GM21390 (cell line): ENCODE data around the gene SHISA2.

Source experiments
- ATAC-seq: cut with Tn5 transposase; IDR thresholded peaks from one replicate; pipeline ENCODE4 v1.9.1; 2021; ENCODE audit not compliant: unreplicated experiment

Gene SHISA2

DNA sequence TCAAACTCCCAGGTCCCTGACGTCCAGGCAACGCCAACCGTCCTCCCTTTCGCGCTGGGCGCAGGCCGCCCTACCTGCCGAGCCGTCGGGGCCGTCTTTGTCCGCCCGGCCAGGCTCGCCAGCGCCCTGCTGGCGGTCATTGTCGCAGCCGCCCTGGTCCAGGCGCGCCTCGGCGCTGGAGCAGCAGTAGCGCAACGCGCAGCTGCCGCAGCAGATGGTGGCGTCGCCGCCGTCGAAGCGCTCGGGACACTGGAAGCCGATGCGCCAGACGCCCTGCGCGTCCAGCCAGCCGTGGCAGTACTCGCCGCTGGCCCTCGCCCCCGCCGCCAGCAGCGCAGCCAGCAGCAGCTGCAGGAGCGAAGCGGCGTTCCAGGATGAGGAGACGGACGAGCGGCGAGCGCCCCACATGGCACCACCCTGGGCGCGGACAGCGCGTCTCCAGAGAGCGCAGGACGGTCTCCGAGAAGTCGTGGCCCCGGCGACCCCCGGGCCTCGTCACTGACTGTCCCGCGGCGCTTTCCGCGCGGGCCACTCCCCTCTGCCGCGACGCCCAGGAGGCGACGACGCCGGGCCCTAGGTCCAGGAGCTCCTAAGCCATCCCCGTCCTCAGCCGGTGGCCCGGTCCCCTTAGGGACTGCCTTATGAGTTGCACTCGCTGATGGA, 1.1 kb downstream of the SHISA2 start:
- ATAC-seq = no peak

DNA sequence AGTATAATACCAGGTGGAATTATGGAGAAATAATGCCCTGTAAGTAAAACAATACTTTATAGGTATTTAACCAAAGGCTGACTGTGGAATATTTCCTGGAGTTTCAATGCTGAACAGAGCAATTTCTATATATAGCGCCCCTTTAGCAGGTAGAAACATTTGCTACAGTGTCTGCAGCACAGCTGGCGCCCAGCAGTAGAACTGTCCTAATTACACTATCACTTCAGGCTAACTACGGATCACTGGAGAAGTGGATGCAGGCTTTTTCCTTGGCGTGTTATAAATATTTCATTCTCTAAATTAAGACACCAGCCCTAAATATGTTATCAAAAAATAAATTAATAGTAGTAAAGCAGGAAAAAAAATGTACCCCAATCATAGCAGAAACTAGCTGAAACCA, 3.1 kb downstream of the SHISA2 start:
- ATAC-seq = no peak

DNA sequence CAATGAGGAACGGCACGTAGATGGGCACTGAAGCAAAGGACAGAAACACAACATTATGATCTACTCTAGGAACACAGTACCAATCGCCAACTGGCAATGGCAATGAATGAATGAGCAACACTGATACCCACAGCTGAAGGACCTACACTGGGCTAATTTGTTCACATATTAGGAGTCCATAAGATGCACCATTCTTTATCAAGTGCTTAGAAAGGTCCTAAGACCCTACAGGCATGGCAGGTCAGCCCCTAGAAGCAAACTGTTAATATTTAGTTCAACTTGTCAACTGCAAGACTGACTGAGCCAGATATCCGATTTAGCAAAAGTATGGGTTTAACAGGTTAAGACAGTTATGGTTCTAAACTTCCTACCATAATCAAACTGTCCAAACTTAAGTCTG, 4.8 kb downstream of the SHISA2 start:
- no peak for ATAC-seq

DNA sequence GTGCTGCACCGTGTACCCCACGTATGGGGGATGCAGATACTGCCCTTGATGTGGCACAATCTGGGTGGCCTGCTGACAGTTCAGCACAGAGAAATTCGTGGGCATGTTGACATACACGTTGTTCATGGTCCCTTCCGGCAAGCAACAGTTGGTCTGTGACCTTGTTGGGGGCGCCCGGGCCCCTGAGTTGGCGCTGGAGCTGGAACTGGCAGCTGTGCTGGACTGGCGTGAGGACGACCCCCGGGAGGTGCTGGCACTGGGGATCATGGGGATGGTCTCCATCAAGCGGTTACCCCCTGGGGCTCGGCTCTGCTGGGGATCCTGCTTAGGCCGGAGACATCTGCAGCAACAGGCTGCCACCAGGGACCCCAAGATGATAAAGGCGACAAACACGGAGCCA, 5.2 kb downstream of the SHISA2 start:
- no peak for ATAC-seq

DNA sequence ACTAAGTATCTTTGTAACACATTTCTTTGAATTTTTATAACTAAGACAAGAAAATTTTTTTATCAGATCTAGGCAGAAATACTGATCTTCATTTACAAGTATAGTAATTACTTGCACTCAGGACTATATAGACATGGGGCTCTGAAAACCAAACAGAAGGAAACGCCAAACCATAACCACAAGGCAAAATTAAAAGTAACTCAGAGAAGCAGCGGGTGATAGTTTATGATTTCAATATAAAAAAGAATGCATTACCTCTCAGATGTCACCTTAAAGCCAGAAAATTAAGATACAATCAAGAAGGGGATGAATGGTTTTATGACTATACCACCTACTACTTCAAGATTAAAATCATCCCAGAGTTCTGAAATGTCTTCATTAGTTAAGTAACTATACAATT, 6.7 kb downstream of the SHISA2 start:
- no peak for ATAC-seq

DNA sequence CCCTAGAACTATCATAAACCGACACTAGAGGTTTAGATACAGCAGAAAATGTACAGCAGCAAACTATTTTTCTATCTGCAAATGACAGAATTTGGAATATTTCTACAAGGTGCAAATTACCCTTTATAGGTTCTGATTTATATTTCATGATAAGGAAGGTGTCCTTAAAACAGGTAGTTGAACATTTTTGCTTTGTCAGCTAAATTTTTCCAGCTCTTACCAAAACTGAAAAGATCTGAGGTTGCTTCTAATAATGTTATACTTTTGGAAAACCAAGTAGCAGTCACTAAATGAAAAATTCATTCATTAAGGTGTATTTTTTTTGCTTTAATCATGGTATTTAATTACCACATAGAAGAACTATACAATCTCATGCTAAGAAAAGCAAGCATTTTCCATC, 9.0 kb downstream of the SHISA2 start:
- ATAC-seq = no peak

DNA sequence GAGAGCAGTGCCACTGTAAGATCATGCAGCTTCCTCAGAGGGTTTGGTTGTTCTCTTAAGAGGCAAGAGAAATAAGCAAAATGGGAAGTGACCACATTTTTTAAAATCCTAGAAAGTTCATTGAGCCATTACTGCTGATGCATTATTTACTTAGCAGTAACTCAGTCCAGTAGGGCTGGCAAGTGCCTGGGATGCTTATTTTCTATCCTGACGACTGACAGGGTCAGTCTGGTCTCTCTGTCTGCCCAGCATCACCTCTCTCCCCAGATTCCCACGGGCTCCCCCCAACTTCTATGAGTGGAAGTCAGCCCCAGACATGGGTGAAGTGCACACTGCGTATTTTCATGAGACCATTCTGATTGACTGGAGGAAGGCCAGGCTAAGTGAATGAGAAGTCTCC, 10.4 kb downstream of the SHISA2 start:
- no peak for ATAC-seq

DNA sequence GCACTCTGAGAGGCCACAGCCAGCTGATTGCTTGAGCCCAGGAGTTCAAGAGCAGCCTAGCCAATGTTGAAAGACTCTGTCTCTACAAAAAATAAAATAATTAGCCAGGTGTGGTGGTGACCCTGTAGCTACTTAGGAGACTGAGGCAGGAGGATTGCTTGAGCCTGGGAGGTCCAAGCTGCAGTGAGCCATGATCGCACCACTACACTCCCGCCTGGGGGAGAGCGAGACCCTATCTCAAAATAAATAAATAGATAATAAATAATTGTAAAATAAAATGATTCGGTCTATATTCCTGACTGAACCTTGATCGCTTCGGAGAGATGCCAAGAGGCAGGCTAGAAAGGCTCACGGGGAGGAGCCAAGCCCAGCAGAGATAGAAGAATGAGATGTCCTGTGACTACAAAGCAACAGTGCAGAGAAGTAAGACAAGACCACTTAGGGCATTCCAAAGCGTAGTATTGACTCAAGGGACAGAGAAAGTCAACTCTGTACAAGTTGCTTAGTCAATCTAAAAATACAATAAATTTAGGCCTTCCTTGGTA, 12.8 kb downstream of the SHISA2 start:
- ATAC-seq = no peak

DNA sequence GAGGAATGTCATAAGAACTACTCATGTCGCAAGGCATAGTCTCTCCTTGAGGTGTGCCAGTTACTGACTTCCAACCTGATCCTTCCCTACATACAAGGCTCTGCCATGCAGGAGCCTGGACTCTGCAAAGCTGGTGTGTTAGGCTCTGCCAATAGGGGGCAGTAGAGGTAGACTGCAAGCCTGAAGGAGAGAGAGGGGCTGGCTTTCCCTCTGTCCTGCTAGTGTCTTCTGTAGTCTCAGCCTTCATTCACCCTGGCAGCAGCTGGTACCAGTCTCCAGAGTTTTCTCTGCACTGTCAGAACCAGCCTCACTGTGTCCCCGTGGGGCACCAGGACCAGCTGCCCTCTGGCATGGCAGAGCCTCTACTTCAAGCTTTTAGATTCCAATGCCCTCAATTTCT, 14.5 kb downstream of the SHISA2 start:
- no peak for ATAC-seq

DNA sequence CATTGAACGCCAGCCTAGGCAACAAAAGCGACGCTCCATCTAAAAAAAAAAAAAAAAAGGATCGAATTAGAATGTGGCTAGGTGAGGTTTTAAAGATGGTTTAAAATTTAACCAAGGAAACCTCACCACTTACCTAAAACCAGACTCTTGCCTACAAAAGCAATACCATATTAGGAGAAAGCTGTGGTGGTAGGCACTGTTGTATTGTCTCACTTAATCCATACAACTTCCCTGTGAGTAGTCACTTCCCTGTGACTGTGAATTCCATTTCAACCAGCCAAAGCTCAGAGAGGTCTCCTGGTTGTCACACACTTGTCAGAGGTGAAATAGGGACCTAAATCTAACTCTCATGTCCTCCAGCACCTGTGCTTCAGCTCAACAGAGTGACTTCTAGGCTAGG, 15.4 kb downstream of the SHISA2 start:
- ATAC-seq = no peak

DNA sequence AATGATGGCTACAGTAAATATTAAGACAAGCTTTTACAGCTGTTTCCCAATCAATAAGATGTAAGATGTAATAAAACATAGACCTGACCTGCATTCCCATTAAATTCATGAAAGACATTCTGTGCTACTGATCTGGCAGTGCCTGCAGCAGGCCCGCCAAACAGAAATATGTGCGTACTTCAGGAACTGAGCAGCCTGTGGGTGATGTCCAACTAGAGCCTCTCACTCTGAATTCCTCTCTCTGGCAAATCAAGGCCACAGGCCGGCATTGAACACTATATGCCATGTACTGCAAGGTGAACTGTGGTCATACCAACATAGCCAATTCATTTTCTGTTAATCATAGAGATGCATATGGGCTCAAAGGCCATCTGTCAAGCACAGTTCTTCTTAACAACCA, 17.8 kb downstream of the SHISA2 start:
- no peak for ATAC-seq

DNA sequence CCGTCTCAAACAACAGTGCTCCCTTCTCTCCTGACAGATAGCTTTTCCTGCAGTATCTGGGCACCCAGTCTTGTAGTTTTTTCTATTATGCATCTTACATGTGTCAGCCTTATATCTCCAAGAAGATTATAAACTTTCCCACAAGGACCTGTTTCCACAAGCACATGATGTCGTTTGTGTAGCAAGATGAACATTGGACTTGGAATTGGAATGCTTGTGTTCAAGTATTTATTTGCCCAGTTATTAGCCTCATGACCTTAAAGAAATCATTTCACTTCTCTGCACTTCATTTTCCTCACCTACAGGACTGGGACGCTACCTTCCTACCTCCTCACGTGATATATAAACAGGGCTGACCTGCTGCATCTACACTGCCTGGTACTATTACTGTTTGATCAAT, 21.5 kb downstream of the SHISA2 start:
- no peak for ATAC-seq

DNA sequence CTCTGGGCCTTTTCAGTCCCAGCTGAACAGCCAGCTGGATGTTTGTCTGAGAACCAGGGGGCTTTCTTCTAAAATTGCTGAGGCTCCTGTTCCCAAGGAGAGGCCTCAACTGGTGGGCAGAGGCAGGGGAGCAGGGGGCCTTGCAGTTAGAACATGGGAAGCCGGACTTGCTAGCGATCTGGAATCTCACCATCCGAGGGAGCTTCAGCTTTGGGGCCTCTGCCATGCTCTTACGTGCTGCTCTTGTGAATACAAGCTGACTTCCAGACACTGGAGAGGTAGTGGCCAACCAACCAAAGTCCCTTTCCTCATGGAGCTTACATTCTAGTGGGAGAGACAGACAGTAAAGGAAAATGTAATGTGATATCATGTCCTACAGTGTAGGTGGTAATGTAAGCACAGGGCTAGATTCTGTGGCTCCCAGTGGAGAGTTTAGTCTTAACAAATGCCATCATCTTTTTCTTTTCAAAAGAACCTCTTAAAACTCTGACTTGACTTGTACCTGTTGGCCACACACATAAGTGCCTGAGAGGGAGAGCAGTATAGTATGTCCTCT, 22.2 kb downstream of the SHISA2 start:
- no peak for ATAC-seq

DNA sequence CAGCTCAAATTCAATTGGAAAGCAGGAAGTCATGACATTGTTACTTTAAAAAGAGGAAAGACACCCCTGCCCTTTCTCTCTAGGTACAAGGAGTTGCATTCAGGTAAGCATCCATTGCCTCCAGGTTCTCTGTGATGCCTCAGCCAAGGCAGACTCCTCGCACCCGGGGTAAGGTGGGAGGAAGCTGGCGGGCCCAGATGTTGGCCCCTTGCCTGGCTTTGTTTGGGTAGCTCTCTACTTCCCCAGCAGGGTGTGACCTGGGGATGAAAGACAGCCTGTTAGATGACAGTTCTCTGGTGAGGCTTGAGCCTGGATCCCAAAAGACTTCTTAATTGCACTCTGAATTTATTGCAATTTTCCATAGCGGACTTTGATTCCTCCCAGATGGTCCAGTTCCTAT, 25.6 kb downstream of the SHISA2 start:
- no peak for ATAC-seq

DNA sequence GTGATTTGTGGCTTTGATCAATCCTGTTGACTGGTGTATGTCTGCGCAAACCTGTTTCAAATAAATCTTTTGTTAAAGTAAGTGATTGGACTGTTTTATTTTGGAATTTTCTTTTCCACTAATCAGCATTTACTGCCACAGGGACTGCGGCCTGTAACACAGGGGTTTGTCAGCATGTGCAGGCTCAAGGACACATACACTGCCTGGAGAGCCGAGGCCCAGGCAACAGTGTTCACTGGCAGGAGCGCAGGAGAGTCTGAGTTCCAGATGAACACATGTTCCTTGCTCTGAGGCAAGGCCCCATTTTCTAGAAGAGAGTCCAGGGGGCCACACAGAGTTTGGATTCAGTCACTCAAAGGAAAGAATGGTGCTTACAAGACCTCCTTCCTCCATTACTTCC, 26.0 kb downstream of the SHISA2 start:
- no peak for ATAC-seq

DNA sequence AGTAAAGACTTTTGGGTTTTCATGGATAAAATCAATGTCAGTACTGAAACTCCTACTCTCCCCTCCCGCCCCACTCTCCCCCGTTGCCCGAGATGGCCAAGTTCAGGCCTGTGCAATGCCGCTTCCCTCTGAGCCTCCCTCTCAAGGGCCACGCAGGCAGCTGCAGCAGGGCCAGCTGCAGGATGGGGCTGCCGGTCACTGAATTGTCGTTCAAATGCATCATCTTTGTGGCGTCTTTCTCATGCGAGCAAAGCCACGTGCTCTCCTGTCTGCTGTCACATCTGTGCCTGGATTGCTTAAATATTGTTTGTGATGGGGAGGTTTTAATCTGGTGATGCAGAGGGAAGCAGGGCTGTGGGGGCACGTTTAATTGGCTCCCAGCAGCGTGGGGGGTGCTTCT, 26.6 kb downstream of the SHISA2 start:
- ATAC-seq = no peak

DNA sequence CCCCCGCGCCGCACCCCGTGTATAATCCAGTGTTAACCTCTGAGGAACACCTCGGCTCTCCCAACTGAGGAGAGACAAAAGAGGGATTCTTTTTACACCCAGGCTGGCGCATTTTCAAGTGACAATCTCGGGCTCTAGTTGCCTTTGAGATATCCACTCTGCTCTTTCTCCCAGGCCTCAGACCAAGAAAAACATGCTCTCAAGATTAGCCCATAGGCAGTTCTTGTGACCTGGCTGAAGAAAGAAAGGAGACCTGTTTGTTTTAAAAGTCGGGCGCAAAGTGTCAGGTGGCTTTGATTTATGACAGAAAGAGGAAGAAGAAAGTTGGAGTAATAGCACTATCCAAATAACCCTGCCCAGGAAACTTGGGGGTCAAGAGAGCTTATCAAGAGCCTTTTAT, 27.3 kb downstream of the SHISA2 start:
- no peak for ATAC-seq

DNA sequence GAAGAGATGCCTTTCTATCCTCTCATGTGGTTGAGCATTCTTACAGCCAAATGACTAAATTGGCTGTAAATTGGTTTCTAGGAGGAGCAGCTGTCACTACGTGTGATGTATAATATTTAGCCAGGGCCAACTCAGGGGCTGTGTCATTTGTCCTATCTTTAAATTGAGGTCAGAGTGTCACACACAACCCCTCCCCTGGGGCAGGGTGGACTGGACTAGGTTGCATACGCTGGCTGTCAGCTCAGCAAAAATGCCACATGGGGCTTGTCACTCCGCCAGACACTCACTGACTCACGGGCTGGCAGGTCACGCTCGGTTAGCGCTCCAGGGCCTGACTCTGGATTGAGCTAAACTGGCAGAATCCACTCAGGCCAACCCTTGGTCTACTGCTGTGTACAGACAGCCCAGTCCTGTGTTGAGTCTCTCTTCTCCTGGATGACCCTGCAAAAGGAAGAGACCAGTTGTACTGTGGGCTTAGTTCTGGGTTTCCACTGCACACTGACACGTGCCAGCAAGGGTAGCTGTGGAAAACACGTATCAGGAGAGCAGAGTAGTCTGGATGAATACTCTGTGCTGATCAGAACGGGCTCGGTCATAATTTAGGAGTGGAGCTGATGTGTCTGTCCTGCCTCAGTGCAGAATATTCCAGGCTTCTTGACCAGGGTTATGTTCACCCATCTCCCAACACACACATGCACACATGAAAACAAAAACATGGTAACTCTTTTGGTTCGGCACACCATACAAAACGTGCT, 29.1 kb downstream of the SHISA2 start:
- ATAC-seq = no peak

DNA sequence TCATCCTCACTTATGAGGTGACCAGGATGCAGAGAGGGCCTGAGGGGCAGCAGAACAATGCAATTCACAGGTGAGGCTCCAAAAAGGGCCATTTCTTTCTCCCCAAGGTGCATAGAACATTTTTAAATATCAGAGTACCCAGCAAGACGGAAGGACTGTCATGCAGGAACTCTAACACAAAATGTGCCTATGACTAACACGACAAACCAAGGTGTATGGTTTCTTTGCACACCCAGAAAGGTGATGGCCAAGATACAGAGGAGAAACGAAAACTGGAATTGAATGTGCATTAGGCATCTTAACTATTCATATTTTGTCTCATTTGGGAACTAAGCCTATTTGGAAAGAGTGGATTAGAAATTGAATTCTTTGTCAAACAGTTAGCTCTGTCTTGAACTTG, 29.9 kb downstream of the SHISA2 start:
- no peak for ATAC-seq

DNA sequence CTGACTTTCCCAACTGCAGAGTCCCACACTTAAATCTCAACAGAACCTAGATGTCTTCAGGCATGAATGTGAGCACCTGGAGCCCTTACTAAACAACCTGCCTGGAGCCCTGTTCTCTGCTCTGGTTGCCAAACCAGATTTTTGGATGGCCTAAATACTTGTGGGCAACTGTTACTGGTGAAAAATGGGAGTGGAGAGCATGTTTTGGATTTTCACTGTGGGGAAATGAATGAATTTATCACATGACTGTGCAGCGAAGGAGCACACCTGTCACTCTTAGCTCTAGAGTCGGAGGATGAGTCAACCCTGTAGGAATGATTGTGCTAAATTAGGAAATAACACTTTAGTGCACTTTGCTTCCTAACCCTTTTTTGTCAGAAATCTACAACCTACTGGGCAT, 30.3 kb downstream of the SHISA2 start:
- no peak for ATAC-seq

DNA sequence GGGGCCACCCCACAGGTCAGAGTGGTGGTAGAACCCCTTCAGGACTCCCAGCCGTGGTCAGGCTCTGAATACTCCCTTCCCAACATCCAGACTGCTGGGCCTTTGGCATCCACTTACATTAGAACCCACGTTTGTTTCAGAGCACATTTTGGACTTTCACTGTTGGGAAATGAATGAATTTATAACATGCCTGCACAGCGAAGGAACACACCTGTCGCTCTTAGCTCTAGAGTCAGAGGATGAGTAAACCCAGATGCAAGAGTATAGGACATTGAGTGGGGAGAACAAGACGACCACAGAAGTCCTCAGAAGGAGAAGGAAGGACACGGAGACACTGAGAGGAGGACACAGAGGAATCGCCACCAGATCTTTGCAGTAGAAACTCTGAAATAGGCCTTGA, 30.9 kb downstream of the SHISA2 start:
- no peak for ATAC-seq
